Fibroblast of skin of right biceps (primary cell): ENCODE data around the gene ADAMTSL1.

ENCODE experiments used
- DNase-seq: peaks from one replicate; pipeline ENCODE4 v3.0.0-alpha.2; 2013

The ADAMTSL1 gene

DNA sequence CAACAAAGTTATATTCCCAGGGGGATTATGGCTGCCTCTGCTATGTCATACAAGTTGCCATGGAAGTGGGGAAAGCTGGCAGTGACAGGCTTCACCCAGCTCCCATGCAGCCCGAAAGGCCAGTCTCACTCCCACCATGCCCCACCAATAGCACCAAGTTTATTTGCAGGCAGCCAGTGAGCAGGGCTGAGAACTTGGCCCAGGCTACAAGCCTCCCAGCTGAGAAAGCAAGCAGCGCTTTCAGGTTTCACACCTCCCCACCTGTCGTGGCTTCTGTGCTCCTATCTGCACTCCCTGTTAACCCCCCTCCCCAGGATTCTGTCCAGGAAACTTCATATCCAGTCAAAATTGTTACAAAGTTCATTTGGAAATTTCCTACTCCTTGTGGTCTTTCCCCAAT is 404.0 kb downstream of the ADAMTSL1 start:
- DNase-seq = no peak

DNA sequence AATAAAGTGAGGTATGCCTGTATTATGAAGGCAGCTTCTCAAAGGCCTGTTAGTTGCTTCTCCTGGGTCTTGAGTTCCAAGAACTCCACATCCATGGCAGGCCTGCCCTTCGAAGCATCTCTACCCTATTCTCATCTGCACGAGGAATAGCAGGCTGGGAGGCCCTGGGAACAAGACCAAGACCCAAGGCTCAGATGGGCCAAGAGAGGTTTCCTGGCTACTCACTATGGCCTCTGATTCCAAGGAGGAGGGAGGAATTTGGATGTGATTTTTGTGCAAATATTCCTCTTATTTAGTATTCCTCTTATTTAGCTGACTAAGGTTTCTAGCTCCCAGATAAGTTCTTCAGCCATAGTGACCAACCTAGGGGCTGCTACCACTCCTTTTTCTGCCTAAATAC is 407.8 kb downstream of the ADAMTSL1 start:
- DNase-seq = no peak

DNA sequence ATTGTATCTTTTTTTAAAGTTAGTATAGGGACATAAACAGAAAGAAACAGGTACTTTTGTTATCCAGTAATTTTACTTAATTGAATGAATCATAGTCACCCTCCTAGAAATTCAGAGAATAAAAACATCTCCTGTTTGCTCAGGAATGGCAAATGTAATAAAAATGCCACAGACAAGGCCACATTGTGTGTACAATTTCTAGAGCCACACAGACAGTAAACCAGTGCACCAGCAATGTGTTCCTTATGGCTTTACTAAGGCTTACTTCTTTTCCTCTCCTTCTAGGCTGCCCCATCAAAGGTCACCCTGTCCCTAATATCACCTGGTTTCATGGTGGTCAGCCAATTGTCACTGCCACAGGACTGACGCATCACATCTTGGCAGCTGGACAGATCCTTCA is 413.6 kb downstream of the ADAMTSL1 start:
- DNase-seq = no peak

DNA sequence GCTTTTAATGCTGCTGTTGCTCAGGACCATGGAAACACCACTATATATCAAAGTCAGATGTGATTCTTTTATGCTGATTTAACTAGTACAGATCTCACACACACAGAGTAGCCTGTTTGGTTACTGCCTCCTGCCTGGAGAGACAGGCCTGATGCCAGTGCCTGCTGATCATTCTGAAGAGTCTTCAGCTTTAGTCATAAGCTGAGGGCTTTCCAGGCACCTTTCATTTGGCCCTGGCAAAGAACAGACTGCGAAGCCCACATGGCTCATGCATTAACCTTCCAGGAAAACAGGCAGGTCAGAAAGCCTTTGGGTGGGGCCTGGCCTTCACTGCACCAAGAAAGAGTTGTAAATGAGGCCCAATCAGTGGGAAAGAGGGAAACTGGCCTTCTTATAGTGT is 414.3 kb downstream of the ADAMTSL1 start:
- DNase-seq = no peak

DNA sequence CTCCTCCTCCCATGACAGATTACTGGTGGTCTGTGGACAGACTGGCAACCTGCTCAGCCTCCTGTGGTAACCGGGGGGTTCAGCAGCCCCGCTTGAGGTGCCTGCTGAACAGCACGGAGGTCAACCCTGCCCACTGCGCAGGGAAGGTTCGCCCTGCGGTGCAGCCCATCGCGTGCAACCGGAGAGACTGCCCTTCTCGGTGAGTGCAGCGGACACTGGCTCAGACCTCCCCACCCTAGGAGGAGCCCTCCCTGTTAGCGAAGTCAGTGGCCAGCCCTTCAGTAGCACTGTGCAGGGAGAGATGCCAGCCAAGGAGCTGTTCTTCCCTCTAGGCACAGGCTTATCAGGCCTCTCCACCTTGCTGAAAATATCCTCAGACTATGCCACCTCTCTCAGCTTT is 415.6 kb downstream of the ADAMTSL1 start:
- DNase-seq = no peak

DNA sequence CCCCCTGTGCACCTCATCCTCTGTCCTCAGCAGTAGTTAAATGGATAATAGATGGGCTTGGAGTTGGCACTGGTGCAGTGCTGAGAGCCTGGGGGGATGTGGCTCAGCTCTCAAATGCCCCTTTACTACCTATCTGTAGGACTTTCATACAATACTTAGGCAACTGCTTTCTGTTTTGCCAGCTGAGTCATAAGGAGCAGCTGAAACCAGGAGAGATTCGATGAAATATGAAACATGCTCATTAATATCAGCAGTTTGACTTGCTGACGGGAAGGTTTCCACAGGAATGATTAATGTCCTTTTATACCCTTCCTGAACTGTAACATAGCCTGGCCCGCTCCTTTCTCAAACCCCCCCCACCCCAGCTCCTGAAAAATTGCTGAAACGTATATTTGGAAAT is 416.4 kb downstream of the ADAMTSL1 start:
- DNase-seq = peak; percentile 78

DNA sequence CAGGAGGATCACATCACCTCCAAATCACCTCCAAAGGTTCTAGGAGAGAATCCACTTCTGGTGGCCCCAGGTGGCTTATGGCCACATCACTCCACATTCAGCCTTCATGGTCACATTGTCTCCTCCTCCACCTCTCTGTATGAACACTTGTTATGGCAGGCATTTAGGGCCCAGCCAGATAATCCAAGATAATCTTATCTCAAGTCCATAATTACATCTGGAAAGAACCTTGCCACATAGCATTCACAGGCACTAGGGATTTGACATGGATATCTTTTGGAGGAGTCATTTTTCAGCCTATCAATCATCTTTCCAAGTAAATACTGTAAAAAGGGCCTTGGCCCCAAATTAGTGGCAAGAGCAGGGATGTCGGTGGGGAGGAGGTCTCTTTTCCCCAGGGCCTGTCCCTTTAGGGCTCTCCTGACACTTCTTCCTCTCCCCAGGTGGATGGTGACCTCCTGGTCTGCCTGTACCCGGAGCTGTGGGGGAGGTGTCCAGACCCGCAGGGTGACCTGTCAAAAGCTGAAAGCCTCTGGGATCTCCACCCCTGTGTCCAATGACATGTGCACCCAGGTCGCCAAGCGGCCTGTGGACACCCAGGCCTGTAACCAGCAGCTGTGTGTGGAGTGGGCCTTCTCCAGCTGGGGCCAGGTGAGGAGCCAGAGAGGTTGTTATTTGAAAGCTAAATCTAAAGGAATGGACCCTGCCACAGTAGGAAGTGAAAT is 418.2 kb downstream of the ADAMTSL1 start:
- DNase-seq = no peak

DNA sequence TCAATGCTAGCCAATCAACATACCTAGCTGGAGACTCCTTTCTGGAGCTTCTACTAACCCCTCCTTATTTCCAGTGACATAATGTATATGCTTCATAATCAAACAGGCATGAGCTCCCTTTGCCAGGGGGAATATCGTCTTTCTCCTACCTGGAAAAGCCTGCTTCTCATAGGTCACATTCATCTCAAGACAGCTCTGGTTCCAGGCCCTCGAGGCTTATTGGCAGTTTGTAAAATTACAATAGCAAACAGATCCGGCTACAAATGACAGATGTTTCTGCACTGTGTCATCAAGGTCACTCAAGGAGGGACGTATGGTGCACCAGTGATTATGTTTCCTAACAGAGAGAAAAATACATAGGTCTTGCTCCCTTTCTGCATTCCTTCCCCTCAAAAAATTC is 419.1 kb downstream of the ADAMTSL1 start:
- DNase-seq = no peak

DNA sequence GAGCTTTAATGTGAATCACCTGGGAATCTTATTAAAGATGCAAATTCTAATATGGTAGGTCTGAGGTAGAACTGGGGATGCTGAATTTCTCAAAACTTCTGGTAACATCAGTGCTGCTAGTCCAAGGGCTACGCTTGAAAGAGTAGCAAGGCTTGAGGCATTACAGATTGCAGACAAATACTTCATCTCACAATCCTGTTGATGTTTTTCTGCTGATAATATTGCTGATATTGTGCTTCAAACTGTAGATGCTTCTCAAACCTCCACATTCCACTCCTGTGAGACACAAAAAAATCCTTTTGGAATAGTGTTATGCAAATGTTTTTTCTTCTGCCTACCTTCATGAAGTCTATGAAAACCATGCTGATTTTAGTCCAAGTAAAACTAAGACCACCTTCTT is 419.5 kb downstream of the ADAMTSL1 start:
- no peak for DNase-seq

DNA sequence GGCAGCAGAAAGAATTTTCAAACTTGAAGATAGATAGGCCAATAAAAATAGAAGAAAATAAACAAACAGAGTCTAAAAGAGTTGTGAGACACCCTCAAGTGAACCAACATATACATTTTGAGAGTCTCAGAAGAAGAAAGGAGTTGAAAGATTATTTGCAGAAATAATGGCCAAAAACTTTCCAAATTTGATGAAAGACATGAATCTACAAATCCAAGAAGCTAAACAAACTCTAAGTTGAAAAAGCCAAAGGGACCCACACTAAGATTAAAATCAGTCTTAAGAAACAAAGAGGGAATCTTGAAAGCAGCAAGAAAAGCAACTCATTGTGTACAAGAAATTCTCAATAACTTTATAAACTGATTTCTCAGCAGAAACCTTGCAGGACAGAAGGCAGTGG is 422.1 kb downstream of the ADAMTSL1 start:
- DNase-seq = no peak

DNA sequence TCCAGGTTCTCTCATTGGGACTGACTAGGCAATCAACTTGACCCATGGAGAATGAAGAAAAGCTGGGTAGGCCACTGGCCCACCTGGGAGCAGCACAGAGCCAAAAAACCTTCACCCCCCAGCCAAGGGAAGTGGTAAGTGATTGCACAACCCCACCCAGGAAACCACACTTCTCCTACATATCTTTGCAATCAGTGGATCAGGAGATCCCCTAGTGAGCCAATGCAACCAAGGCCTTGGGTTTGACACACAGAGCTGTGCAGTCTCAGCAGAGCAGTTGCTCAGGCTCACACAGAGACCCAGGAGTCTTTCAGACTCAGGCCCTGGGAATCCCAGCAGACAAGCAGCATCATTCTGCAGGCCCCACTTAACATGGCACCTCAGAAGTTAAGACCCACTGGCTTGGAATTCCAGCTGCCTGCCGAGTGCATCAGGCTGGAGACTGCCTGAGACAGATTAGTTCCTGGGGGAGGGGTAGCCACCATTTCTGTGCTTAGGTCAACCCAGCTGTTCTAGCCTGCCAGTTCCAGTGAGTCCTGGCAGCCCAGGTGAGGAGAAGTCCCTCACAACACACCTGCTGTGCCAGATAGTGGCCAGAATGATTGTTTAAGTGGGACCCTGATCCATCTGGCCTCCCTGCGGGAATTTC is 422.7 kb downstream of the ADAMTSL1 start:
- DNase-seq = no peak

DNA sequence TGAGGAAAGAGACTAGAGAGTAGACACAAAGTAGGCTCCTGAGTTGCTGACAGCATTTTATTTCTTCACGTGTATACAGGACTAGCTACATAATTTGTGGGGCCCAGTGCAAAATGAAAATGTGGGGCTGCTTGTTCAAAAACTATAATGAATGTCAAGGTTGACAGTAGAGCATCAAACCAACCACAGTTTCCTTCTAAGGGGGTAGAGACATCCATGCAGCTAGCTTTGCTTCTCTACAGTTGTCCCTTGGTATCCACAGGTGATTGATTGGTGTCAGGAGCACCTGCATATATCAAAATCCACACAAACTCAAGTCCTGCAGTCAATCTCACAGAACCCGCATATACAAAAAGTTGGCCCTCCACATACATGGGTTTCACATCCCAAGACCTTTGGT is 429.5 kb downstream of the ADAMTSL1 start:
- no peak for DNase-seq

DNA sequence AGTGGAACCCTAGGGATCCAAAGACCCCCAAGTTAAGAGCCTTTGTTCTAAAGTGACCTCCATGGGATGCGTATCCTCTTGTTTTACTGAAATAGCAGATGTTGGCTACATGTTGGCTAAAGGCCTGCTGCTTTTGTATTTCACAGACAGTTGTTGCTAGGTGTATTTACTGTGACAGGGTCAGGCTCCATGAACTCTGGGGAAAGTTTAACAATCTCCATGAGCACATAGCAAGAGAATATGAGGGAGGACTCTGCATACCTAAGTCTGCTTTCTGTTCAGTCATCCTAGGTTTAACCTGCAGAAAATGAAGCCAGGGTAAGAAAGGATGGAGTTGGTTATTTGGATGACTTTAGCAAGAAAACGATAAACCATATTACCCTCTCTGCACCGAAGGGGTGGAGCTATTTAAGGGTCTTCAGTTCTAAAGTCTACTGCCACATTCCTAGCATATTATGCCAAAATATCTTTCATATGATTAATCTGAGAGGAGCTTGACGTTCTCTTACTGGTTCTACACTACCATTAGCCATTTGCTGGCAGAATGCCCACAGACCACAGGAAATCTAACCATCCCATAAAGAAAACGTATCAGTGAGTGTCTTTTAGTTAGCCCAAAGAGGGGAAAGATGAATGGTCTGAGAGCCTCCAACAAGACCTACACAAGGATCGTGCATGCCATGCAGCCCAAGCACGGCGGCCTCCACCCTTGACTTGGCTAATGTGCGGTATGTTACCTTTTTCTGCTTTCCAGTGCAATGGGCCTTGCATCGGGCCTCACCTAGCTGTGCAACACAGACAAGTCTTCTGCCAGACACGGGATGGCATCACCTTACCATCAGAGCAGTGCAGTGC is 431.3 kb downstream of the ADAMTSL1 start:
- DNase-seq = peak; percentile 93

DNA sequence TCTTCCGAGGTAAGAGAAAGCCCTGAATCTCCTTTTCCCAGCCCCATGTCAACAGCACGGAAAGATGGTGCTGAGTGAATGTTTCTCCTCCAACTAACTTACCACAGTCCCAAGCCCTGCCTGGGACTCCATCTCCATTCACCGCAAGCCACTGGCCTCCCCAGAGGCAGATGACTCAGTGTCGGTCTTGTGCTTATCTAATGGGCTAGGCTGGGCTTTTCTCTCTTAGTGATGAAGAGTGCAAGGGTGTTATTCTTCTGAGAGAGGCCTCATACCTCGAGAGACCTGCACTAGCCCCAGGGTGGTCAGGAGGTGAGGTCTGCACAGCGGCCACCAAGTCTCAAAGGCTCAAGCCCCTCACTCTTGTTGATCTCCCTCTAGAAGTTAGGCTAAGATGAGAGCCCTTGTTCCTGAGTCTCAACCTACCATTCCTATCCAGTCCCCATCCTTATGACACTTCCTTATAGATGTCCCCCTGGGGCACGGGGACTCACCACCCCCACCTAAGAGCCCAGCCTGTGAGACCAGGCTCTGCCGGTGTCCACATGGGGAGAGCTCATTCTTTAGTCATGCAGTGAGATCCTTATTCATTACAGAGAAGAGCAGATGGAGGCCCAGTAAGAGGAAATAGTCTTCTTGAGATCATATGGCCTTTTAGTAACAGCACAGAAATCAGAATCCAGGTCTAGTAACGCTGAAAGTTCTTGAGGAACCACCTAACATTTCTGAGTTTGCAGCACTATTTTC is 432.1 kb downstream of the ADAMTSL1 start:
- DNase-seq = peak; percentile 71

DNA sequence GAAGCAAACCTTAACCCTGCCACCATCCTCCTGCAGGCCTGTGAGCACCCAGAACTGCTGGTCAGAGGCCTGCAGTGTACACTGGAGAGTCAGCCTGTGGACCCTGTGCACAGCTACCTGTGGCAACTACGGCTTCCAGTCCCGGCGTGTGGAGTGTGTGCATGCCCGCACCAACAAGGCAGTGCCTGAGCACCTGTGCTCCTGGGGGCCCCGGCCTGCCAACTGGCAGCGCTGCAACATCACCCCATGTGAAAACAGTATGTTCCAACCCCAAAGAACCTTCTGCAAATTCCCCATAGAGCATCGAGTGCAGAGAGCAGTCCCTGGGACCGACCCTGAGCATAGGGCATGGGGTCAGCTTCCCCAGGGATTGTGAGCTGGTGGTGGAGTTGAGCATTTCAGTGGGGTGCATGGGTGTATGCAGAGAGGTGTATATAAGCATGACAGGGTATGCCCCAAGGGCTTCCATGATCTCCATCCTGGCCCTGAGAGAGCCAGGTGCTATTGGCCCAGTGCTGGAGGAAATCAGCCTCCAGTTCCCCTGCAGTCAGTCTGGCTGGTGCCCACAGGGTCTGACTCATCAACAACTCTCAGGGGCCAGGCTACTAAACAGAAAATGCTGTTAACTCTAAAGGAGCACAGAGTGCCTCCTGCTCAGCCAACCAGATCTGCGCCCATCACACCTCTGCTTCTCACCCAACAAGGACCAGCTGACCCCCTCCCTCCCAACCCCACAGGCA is 432.9 kb downstream of the ADAMTSL1 start:
- peak; percentile 61 for DNase-seq

DNA sequence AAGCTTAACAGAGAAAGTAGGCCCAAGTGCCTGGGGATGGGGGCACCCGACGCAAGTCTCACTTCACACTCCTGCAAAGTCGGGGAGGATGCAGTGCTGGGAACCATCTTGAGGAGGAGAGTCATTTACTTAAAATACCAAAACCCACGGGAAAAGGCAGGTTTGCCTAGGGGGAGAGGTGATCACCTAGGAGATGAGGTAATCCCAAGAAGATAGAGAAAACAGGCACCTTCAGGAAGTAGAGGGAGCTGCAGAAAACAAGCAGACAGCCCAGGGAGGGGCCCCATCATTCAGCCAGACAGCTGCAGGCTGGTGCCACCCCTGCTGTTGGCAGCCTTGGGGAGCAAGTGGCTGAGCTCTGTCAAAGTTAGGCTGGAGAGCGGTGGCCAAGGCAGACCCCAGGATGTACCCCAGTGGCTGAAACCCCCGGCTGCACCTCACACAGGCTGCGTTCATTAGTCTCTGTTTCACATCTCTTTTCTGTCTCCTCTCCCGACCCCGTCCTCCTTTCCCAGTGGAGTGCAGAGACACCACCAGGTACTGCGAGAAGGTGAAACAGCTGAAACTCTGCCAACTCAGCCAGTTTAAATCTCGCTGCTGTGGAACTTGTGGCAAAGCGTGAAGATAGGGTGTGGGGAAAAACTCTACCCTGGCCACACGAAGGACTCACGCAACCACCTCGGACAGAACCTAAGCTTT is 434.1 kb downstream of the ADAMTSL1 start:
- DNase-seq = no peak

DNA sequence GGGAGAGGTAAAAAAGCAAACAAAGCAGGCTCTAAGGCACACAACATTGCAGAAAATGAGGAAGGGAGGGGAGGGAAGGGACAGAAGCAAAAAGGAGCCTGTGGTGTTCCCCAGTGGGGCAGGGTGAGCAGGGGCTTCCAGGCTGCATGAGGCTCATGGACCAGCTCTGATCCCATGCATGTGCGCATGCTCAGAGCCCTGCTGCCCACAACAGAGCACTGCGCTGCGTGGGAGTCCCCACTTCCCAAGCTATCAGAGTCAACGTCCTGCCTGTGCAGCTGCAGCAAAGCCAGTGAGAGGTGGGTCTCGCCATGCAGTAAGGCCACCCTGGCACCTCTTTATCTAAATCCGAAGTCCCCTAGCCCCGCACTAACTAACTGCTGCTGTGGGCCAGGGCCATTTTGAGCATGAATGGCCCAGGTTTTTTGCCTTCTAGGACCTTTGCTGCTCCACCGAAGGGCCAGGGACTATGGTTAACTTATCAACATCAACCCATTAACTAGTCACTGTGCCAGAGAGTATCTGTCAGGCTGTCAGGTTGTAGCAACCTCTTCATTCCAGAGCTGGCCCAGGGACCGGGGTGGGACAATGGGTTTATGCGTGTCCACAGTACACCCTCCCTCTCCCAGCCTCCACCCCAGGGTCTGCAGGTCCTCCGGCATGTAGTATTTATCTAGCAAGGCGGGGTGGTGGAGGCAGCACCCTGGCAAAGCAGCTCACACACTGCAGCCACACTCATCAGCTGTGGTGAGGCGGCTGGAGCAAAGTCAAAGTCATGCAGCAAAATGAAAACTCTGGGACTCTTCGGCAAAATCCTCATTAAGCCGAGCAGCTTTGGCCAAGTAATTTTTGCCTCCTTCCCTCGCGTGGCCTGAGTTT is 435.4 kb downstream of the ADAMTSL1 start:
- DNase-seq = no peak

DNA sequence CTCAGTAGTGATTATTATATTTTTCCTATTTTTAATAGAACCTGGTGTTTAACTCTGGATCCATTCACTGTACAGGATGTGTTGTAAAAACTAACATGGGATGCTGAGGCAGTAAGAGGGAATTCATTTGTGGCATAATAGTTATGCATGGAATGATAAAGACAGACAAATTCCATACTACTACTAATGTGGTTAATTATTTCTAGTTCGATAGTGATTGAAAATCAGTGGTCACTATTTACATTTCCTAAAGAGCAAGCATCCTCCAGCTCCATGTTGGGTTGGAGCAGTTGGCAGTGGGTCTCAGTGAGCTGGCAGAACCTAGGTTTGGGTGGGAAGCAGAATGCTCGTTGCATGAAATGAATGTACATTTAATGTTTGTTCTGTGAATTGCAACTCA is 436.5 kb downstream of the ADAMTSL1 start:
- DNase-seq = peak; percentile 37

DNA sequence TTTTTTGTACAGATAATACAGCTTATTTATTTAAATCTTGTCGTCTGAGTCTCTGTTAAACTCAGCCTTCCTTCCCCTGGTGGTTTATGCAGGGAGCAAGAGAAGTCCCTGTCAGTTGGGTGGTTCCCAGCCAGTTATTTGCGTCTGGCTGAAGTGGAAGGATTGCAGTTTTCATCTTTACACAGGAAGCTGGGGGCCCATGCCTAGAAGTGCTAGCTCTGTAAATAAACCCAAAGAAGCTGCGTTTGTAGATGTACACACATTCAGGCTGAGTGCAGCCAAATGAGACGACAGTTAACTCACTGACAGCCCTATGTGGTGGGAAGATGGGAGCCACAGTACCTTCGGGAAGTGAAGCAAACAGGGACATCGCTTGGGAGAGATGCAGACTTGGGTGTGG is 437.0 kb downstream of the ADAMTSL1 start:
- DNase-seq = no peak

DNA sequence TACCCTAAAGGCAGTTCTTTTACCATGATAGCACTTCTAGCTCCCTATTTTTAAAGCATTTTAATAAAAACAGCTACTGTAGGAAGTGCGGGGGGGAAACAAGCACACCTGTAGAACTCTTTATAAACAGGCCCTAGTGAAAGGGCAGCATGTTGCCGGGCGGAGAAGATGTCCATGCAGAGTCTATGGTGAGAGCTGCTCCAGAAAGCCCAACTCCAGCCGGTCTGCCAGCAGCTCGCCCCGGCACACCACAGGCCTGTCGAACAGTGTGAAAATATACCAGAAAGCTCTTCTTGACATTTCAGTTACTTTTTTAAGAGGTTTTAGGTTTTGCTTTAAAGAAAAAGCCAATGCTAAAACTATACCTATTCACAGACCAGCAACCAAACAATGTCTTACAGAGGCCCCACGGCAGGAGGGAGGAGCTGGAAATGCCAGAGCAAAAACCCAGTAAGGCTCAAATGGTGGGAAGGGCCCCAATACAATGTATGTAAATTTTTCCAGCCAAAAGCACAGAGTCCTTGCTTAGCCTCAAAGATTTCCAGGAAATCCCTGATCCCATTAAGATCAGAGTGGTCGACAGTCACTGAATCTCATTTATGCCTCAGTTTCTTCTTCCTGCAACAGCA is 437.9 kb downstream of the ADAMTSL1 start:
- DNase-seq = no peak
